Femur (tissue), 1 donor: ENCODE measurements around the gene DNAJC18.

ENCODE experiments used
- DNase-seq: peaks from one replicate; pipeline ENCODE4 v3.0.0-alpha.2; 2017

Gene DNAJC18

GRCh38 chr5:139360384-139360783 is 78.9 kb downstream of the DNAJC18 start:
- DNase-seq = no peak
